Gastrocnemius medialis (tissue), 4 donors: ENCODE measurements around the gene TMEM235.

ENCODE experiments used
- POLR2A ChIP-seq, 2 donors: fragments of 450-650 bp; IDR thresholded peaks; one replicate each; pipeline ENCODE4 v1.6.1; 2017; ENCODE audit warnings: antibody characterized with exemption in 2 of 2, mild to moderate bottlenecking in 2 of 2, moderate library complexity in 2 of 2
- TF ChIP-seq, protein P1 (sequence below), 5 experiments: fragments of 450-650 bp in 3 of 5; fragments of 200-600 bp in 2 of 5; sonication (generic) in 2 of 5; IDR thresholded peaks in 4 of 5; conservative IDR thresholded peaks in 1 of 5; 1 replicate in 4 of 5; 2 replicates in 1 of 5; pipeline ENCODE4 v1.5.1; 2016 to 2019; ENCODE audit warnings: antibody characterized with exemption in 5 of 5, mild to moderate bottlenecking in 3 of 5, moderate library complexity in 3 of 5

DNA sequence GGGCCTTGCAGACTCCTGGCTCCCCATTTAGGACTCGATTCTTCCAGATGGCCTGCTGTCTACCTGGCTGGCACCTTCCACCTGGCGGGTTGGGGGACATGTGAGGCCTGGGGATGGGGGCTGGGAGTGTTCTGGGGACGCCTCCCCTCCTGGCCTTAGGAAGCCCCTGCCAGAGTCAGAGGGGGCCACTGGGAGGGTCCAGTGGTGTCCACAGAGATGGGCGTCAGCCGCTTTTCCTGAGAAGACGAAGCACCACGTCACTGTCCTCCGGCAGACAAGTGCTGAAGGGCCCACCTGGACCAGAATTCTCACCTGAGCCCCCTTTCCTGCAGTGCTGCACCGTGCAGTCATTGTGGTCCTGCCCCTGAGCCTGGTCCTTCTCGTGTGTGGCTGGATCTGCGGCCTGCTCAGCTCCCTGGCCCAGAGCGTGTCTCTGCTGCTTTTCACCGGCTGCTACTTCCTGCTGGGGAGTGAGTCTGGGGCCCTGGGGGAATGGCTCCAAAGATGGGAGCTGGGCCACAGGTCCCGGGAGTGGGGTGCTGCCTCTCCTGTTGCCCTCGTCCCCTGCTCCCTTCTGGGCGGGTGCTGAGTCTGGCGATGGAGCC, 2.9 kb downstream of the TMEM235 start:
- TF ChIP-seq, protein P1, sequence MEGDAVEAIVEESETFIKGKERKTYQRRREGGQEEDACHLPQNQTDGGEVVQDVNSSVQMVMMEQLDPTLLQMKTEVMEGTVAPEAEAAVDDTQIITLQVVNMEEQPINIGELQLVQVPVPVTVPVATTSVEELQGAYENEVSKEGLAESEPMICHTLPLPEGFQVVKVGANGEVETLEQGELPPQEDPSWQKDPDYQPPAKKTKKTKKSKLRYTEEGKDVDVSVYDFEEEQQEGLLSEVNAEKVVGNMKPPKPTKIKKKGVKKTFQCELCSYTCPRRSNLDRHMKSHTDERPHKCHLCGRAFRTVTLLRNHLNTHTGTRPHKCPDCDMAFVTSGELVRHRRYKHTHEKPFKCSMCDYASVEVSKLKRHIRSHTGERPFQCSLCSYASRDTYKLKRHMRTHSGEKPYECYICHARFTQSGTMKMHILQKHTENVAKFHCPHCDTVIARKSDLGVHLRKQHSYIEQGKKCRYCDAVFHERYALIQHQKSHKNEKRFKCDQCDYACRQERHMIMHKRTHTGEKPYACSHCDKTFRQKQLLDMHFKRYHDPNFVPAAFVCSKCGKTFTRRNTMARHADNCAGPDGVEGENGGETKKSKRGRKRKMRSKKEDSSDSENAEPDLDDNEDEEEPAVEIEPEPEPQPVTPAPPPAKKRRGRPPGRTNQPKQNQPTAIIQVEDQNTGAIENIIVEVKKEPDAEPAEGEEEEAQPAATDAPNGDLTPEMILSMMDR (IDR thresholded peaks at IDR 0.05 in 4 of 5, conservative IDR thresholded peaks at IDR 0.05 in 1 of 5): no peak
- TF ChIP-seq POLR2A (IDR thresholded peaks at IDR 0.05): no peak
